ENCODE data around the gene SNW1. TPM values are rescaled to one million over a fixed set of nuclear protein-coding genes. Genes with fewer than 3 reads are reported as not detected.

SNW1 gene
- total and polyA plus RNA-seq, 3 donors from 2014 or later = 58.7 to 110 (median 64.7) TPM

DNA sequence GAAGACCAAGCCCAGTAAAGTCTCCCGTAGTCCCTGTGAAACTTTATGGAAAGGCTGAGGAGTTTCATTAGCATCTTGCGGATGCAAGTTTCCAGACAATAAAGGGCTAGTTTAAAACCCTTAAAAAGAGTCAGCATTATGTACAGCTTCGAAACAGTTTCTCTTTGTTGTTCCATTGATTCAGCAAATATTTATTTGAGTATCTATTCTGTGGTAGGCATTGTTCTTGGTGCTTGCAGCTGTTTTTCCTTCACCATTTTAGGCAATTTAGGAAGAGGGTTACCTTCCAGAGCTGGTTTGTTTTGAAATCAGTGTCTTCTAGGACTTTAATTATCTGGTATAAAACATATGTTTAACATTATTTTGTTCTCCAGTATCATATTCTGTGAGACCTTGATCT lies 51.5 kb downstream of the SNW1 start:
- Histone ChIP-seq H3K36me3 (ENCODE audit: low read depth, missing control alignments) (no peaks in the 10 kb centered on the region), H3K4me1 (peaks cover 24% of the 10 kb centered on the region), H3K4me3 (no peak overlapping the region), H3K9me3 (no peaks in the 10 kb centered on the region), H3K27me3 (no peaks in the 10 kb centered on the region), H3K27ac (peak overlapping the region in 1 of 2 donors; percentile 50)
- intact Hi-C loops (cut with DNase I; ENCODE audit: low total_unique reads) = no loop called here
- no peak for TF ChIP-seq POLR2A (IDR thresholded peaks at IDR 0.05)
- TF ChIP-seq, protein P1, sequence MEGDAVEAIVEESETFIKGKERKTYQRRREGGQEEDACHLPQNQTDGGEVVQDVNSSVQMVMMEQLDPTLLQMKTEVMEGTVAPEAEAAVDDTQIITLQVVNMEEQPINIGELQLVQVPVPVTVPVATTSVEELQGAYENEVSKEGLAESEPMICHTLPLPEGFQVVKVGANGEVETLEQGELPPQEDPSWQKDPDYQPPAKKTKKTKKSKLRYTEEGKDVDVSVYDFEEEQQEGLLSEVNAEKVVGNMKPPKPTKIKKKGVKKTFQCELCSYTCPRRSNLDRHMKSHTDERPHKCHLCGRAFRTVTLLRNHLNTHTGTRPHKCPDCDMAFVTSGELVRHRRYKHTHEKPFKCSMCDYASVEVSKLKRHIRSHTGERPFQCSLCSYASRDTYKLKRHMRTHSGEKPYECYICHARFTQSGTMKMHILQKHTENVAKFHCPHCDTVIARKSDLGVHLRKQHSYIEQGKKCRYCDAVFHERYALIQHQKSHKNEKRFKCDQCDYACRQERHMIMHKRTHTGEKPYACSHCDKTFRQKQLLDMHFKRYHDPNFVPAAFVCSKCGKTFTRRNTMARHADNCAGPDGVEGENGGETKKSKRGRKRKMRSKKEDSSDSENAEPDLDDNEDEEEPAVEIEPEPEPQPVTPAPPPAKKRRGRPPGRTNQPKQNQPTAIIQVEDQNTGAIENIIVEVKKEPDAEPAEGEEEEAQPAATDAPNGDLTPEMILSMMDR (IDR thresholded peaks at IDR 0.05) = no peak
- 46 to 60% methylated on average over 3 of the region's 3 CpGs for WGBS, 2 donors
- DNase-seq = no peak

DNA sequence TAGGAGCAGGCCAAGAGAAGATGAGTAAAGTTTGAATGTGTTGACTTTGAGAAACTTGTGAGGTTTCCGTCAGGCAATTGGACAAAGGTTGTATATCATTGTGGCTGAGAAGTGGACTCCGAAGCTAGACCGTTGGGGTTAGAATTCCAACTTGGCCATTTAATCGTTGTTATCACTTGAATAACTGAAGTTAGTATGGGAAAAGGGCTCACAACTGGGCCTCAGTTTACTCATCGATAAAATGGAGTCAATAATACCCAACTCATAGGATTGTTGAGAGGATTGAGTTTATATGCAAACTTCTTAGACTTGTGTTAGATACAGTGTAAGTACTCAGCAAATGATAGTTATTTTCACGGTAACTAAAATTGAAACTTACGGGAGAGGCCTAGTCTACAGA lies 52.2 kb downstream of the SNW1 start:
- TF ChIP-seq, protein P1 (IDR thresholded peaks at IDR 0.05) = no peak
- no peak for TF ChIP-seq POLR2A (IDR thresholded peaks at IDR 0.05)
- Histone ChIP-seq H3K4me1 (peaks cover 24% of the 10 kb centered on the region), H3K27me3 (no peaks in the 10 kb centered on the region), H3K4me3 (peak overlapping the region; percentile 68 to 92), H3K36me3 (ENCODE audit: low read depth, missing control alignments) (no peaks in the 10 kb centered on the region), H3K9me3 (no peaks in the 10 kb centered on the region), H3K27ac (peak overlapping the region in 1 of 2 donors; percentile 50)
- intact Hi-C loops (cut with DNase I; ENCODE audit: low total_unique reads) = no loop called here
- WGBS, 2 donors = 10 to 13% methylated on average over 7 of the region's 7 CpGs
- no peak for DNase-seq

DNA sequence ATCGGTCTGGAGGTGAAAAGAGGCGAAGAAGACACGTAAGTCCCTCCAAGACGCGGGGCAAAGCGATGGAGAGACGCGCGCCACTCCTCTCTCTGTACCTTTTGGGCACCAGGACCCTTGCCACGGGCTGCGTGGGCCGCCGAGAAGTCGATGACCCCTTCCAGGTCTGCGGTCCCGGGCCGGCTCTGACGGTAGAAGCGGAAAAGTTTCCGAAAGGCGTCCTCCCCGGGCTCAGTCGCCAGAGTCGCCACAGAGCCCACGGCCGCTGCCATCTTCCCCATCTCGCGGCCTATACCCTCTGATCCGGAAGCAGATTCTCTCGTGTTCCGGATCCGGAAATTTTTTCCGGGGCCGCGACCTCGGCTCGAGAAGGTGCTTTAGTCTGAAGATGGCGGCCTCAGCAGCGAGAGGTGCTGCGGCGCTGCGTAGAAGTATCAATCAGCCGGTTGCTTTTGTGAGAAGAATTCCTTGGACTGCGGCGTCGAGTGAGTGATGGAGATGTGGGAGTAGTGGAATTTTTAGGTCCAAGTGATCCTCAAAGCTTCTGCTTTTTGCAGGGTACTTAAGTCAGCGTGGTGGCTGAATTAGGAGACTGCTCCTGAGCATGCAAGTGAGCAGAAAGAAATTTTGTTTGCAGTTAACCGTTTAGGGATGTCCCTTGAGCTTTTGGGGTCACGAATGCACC lies 53.1 kb downstream of the SNW1 start, which contains the start of the genes ALKBH1 and SLIRP:
Gene ALKBH1, minus strand, starts transcription at position 300 of the 685 bp plus-strand sequence. Its CDS starts 19 bp downstream, at position 281.
Gene SLIRP, plus strand, starts transcription at position 380 of the 685 bp plus-strand sequence. Its CDS starts 9 bp downstream, at position 389.
- intact Hi-C loops (cut with DNase I; ENCODE audit: low total_unique reads) = no loop called here
- no peaks in the 10 kb centered on the region for H3K36me3 ChIP-seq (ENCODE audit: low read depth, missing control alignments)

DNA sequence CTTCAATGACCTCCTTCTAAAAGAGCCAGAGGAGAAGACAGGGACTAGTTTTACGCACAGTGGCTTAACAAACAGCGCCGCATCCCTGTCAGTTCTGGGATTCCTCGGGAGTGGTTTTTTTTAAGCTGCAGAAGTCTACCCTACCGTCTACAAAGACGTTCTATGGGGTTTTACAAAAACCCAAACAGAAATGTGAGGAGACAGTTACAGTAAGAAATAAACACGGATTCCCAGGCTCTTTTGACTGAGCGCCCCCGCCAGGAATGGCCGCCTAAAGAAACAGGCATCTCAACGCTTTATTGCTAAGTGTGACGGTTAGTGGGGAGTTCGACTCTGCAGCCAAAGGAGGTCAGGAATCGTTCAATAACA lies 53.6 kb downstream of the SNW1 start:
- Histone ChIP-seq H3K36me3 (ENCODE audit: low read depth, missing control alignments) (no peaks in the 10 kb centered on the region), H3K27me3 (no peaks in the 10 kb centered on the region), H3K9me3 (no peaks in the 10 kb centered on the region), H3K4me1 (peaks cover 24% of the 10 kb centered on the region), H3K27ac (peak overlapping the region; percentile 50 to 74), H3K4me3 (peak overlapping the region; percentile 68 to 92)
- intact Hi-C loops (cut with DNase I; ENCODE audit: low total_unique reads) = no loop called here
- TF ChIP-seq, protein P1 (IDR thresholded peaks at IDR 0.05) = peak in 2 of 3 experiments; percentile 34 to 40
- TF ChIP-seq POLR2A (IDR thresholded peaks at IDR 0.05) = no peak
- 0% methylated on average over 14 of the region's 14 CpGs for WGBS, 2 donors
- peak; percentile 56 for DNase-seq

More for the DNA sequence above, 53.1 kb downstream of the SNW1 start, which contains the start of the genes ALKBH1 and SLIRP:
- TF ChIP-seq, protein P1 (IDR thresholded peaks at IDR 0.05) = no peak
- peak within 1 kb of the TSS; percentile 50 to 74 for H3K27ac ChIP-seq
- 1% methylated on average over 20 to 49 of the region's 49 CpGs for whole genome bisulfite sequencing, 2 donors
- DNase-seq = peak; percentile 93
- peak within 1 kb of the TSS; percentile 68 to 92 for H3K4me3 ChIP-seq
- peaks cover 24% of the 10 kb centered on the region for H3K4me1 ChIP-seq
- no peaks in the 10 kb centered on the region for H3K9me3 ChIP-seq
- no peaks in the 10 kb centered on the region for H3K27me3 ChIP-seq

Measured in testis (tissue), 3 donors.